GM18873 (cell line): ENCODE data around the gene DNAJB12.
"Not testable (repeated sequence)": the region's sequence is repeated elsewhere in the genome, so short reads cannot be mapped to it uniquely, and the experiment has no call there.

Experiments used
- ATAC-seq: cut with Tn5 transposase; IDR thresholded peaks from one replicate; pipeline ENCODE4 v1.9.1; 2021; ENCODE audit warnings: mild to moderate bottlenecking, moderate library complexity, moderate number of reproducible peaks; ENCODE audit not compliant: unreplicated experiment, low FRiP score

Gene DNAJB12

GRCh38 chr10:72297281-72297804, 57.4 kb downstream of the DNAJB12 start:
- peak; percentile 52 for ATAC-seq

GRCh38 chr10:72296829-72297280, 57.9 kb downstream of the DNAJB12 start:
- ATAC-seq = not testable (repeated sequence)

- no peak for ATAC-seq
These were observed 59.3 kb downstream of the DNAJB12 start for GRCh38 chr10:72295330-72295910.

GRCh38 chr10:72292223-72292691, 62.5 kb downstream of the DNAJB12 start:
- no peak for ATAC-seq

- no peak for ATAC-seq
These were observed 63.6 kb downstream of the DNAJB12 start for GRCh38 chr10:72291019-72291532.

GRCh38 chr10:72285972-72286521, 68.7 kb downstream of the DNAJB12 start:
- no peak for ATAC-seq

- no peak for ATAC-seq
These were observed 71.6 kb downstream of the DNAJB12 start for GRCh38 chr10:72283131-72283530.
